WTC11 (cell line): ENCODE results near the gene RENBP. TPM values are rescaled to one million over a fixed set of nuclear protein-coding genes. Genes with fewer than 3 reads are reported as not detected.

ENCODE experiments used
- ATAC-seq: fragments of 200-7000 bp; cut with Tn5 transposase; 2 replicates; pipeline ENCODE4 v1.10.0; 2021; ENCODE audit warnings: mild to moderate bottlenecking, moderate library complexity
- CTCF ChIA-PET: fragments of 300-600 bp; sonication (Branson Sonifier 250); formaldehyde crosslinking; loops from one replicate; lab custom pipeline; 2021; ENCODE audit warnings: antibody characterized with exemption; lab: Charles Lee
- POLR2A ChIA-PET: fragments of 350-600 bp; sonication (Branson Sonifier 250); formaldehyde crosslinking; loops from one replicate; lab custom pipeline; 2021; ENCODE audit warnings: antibody characterized with exemption; lab: Charles Lee
- DNase-seq: peaks from one replicate; pipeline ENCODE4 v3.0.0; 2021; ENCODE audit warnings: low spot score
- H3K27ac Mint-ChIP-seq: 2 replicates; pipeline ENCODE4 v1.8.0; 2021; ENCODE audit warnings: mixed read lengths
- H3K27me3 Mint-ChIP-seq: 2 replicates; pipeline ENCODE4 v1.8.0; 2021; ENCODE audit warnings: low read depth, mild to moderate bottlenecking, moderate library complexity, mixed read lengths
- H3K36me3 Mint-ChIP-seq: 2 replicates; pipeline ENCODE4 v1.8.0; 2021; ENCODE audit warnings: mixed read lengths
- H3K4me1 Mint-ChIP-seq: 2 replicates; pipeline ENCODE4 v1.8.0; 2022; ENCODE audit warnings: mixed read lengths
- H3K4me3 Mint-ChIP-seq: 2 replicates; pipeline ENCODE4 v1.8.0; 2021; ENCODE audit warnings: mild to moderate bottlenecking, moderate library complexity, mixed read lengths
- H3K9me3 Mint-ChIP-seq: 2 replicates; pipeline ENCODE4 v1.8.0; 2021; ENCODE audit warnings: mixed read lengths
- ATF6 ChIP-seq: sonication (generic); formaldehyde crosslinking; IDR thresholded peaks from 2 replicates; pipeline ENCODE4 v1.8.1; 2023; ENCODE audit warnings: mild to moderate bottlenecking, missing genetic modification reagents
- CREB1 ChIP-seq: sonication (generic); formaldehyde crosslinking; IDR thresholded peaks from 2 replicates; pipeline ENCODE4 v1.8.0; 2023; ENCODE audit warnings: mild to moderate bottlenecking, missing genetic modification reagents
- EMX1 ChIP-seq: fragments of 250-450 bp; sonication (Bioruptor Pico); IDR thresholded peaks from 2 replicates; pipeline ENCODE4 v1.8.0; 2021; ENCODE audit warnings: mild to moderate bottlenecking
- ESRRA ChIP-seq: sonication (generic); formaldehyde crosslinking; IDR thresholded peaks from 2 replicates; pipeline ENCODE4 v1.8.1; 2022; ENCODE audit warnings: mild to moderate bottlenecking, missing genetic modification reagents, borderline replicate concordance
- FOXP4 ChIP-seq: sonication (generic); formaldehyde crosslinking; IDR thresholded peaks from 2 replicates; pipeline ENCODE4 v1.8.0; 2022; ENCODE audit warnings: mild to moderate bottlenecking, missing genetic modification reagents
- GRHL2 ChIP-seq: fragments of 250-450 bp; sonication (Bioruptor Pico); IDR thresholded peaks from 2 replicates; pipeline ENCODE4 v1.8.0; 2022; ENCODE audit warnings: mild to moderate bottlenecking, moderate library complexity; ENCODE audit not compliant: insufficient replicate concordance, severe bottlenecking
- HMGA2 ChIP-seq: fragments of 250-450 bp; sonication (Bioruptor Pico); IDR thresholded peaks from 2 replicates; pipeline ENCODE4 v1.4.0; 2021; ENCODE audit warnings: mild to moderate bottlenecking, moderate library complexity
- JUN ChIP-seq: sonication (generic); formaldehyde crosslinking; IDR thresholded peaks from 2 replicates; pipeline ENCODE4 v1.8.0; 2023; ENCODE audit warnings: mild to moderate bottlenecking, missing genetic modification reagents
- KAT7 ChIP-seq: sonication (generic); formaldehyde crosslinking; IDR thresholded peaks from 2 replicates; pipeline ENCODE4 v1.8.1; 2023; ENCODE audit warnings: missing genetic modification reagents, mild to moderate bottlenecking, borderline replicate concordance
- NFATC4 ChIP-seq: fragments of 250-450 bp; sonication (Bioruptor Pico); IDR thresholded peaks from 2 replicates; pipeline ENCODE4 v1.9.0; 2021; ENCODE audit warnings: mild to moderate bottlenecking
- NFYB ChIP-seq: sonication (generic); formaldehyde crosslinking; conservative IDR thresholded peaks from 2 replicates; pipeline ENCODE4 v1.8.0; 2022; ENCODE audit warnings: low read depth, missing genetic modification reagents
- NR1H2 ChIP-seq: sonication (generic); formaldehyde crosslinking; IDR thresholded peaks from 2 replicates; pipeline ENCODE4 v1.9.0; 2021; ENCODE audit warnings: mild to moderate bottlenecking, moderate library complexity, missing genetic modification reagents
- NR3C1 ChIP-seq: sonication (generic); formaldehyde crosslinking; conservative IDR thresholded peaks from 2 replicates; pipeline ENCODE4 v1.8.1; 2023; ENCODE audit warnings: low read depth, mild to moderate bottlenecking, missing genetic modification reagents
- RORB ChIP-seq: fragments of 250-450 bp; sonication (Bioruptor Pico); IDR thresholded peaks from 2 replicates; pipeline ENCODE4 v1.9.0; 2021; ENCODE audit warnings: mild to moderate bottlenecking
- TEAD1 ChIP-seq: sonication (generic); formaldehyde crosslinking; IDR thresholded peaks from 2 replicates; pipeline ENCODE4 v1.8.0; 2022; ENCODE audit warnings: mild to moderate bottlenecking, missing genetic modification reagents
- ZBTB21 ChIP-seq: sonication (generic); formaldehyde crosslinking; IDR thresholded peaks from 2 replicates; pipeline ENCODE4 v1.8.1; 2023; ENCODE audit warnings: mild to moderate bottlenecking, missing genetic modification reagents, borderline replicate concordance
- ZNF219 ChIP-seq: sonication (generic); formaldehyde crosslinking; IDR thresholded peaks from 2 replicates; pipeline ENCODE4 v1.8.0; 2023; ENCODE audit warnings: missing genetic modification reagents, mild to moderate bottlenecking, borderline replicate concordance
- ZNF263 ChIP-seq: sonication (generic); formaldehyde crosslinking; IDR thresholded peaks from 2 replicates; pipeline ENCODE4 v1.8.1; 2022; ENCODE audit warnings: low read depth, mild to moderate bottlenecking, moderate library complexity, missing genetic modification reagents
- ZNF396 ChIP-seq: fragments of 250-450 bp; sonication (Bioruptor Pico); IDR thresholded peaks from 2 replicates; pipeline ENCODE4 v1.8.0; 2021; ENCODE audit warnings: mild to moderate bottlenecking, moderate library complexity, borderline replicate concordance
- ZNF671 ChIP-seq: fragments of 250-450 bp; sonication (Bioruptor Pico); IDR thresholded peaks from 2 replicates; pipeline ENCODE4 v1.8.0; 2021; ENCODE audit warnings: mild to moderate bottlenecking
- total RNA-seq: library from RNA; stranded (reverse); gene quantifications from 3 replicates; pipeline ENCODE4 v1.2.3, GENCODE V29; 2021
- TF ChIP-seq, protein P1 (sequence below): sonication (generic); formaldehyde crosslinking; IDR thresholded peaks from 2 replicates; pipeline ENCODE4 v1.8.1; 2023; ENCODE audit warnings: mild to moderate bottlenecking, missing genetic modification reagents, moderate library complexity
- TF ChIP-seq, protein P2 (sequence below): sonication (generic); formaldehyde crosslinking; IDR thresholded peaks from 2 replicates; pipeline ENCODE4 v1.8.1; 2023; ENCODE audit warnings: mild to moderate bottlenecking, missing genetic modification reagents, moderate library complexity
- TF ChIP-seq, protein P3 (sequence below): sonication (generic); formaldehyde crosslinking; IDR thresholded peaks from 2 replicates; pipeline ENCODE4 v1.8.0; 2022; ENCODE audit warnings: mild to moderate bottlenecking, missing genetic modification reagents
- TF ChIP-seq, protein P4 (sequence below): sonication (generic); formaldehyde crosslinking; IDR thresholded peaks from 2 replicates; pipeline ENCODE4 v1.8.0; 2022; ENCODE audit warnings: mild to moderate bottlenecking, missing genetic modification reagents

RENBP gene
- total RNA-seq, 1 experiment from 2014 or later = 14.0 TPM

DNA sequence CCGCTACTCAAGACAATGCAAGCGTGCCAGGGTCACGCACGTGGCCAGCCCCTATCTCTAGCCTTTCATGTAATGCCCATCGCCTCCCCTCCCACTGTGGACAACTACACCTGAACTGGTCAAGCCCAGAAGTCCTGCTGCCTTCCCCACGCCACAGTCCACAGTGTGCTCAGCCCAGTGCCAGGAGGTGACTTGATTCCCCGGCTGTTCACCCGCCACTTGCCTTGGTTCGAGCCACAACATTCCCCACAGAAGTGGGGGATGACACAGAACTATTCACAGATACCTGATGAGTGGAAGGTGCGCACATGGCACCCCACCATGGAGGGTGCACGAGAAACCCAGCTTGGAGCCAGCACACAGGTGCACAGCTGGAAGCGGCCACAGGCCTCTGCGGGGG is 25.2 kb downstream of the RENBP start:
- Mint-ChIP-seq H3K4me3 (no peak overlapping the region), H3K4me1 (peaks cover 10% of the 10 kb centered on the region), H3K27me3 (no peaks in the 10 kb centered on the region)
- CTCF ChIA-PET = interaction anchor here (0.6 kb wide), 1 partner anchor 8 kb away, joined by 3 read pairs; no protein-coding TSS in a partner anchor
- POLR2A ChIA-PET = no interaction called here
- TF ChIP-seq, protein P1, sequence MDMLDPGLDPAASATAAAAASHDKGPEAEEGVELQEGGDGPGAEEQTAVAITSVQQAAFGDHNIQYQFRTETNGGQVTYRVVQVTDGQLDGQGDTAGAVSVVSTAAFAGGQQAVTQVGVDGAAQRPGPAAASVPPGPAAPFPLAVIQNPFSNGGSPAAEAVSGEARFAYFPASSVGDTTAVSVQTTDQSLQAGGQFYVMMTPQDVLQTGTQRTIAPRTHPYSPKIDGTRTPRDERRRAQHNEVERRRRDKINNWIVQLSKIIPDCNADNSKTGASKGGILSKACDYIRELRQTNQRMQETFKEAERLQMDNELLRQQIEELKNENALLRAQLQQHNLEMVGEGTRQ (CRISPR knock-in tag) = no peak
- TF ChIP-seq NFATC4 (CRISPR knock-in tag) (no peak), NR3C1 (no peak), TEAD1 (CRISPR knock-in tag) (no peak), ZBTB21 (no peak), ZNF396 (CRISPR knock-in tag) (no peak)
- TF ChIP-seq, all 79 proteins: peak for 0
- Mint-ChIP-seq H3K36me3 (peaks cover 22% of the 10 kb centered on the region), H3K9me3 (no peaks in the 10 kb centered on the region), H3K27ac (no peak overlapping the region)
- DNase-seq (no peak), ATAC-seq (no peak)

DNA sequence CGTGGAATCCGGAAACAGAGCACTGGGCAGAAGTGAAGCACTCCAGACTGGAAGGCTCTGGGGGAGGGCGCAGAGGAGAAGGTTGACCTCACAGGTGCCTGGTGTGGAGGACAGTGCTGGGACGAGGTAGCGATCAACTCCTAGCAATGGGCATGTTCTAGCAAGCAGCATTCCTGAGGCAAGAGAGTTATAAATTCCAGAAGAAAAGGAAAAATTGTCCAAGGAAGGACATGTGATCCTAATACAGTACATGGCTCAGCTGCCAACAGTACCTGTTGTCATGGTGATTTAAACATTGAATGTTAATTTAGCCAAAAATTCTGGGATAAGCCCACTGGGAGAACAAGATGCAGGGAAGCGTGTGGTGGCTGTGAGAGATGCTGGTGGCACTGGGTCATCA is 26.6 kb downstream of the RENBP start:
- peaks cover 4% of the 10 kb centered on the region for H3K4me1 Mint-ChIP-seq
- H3K27me3 Mint-ChIP-seq = no peaks in the 10 kb centered on the region
- H3K36me3 Mint-ChIP-seq = peaks cover 22% of the 10 kb centered on the region
- no peak overlapping the region for H3K27ac Mint-ChIP-seq
- H3K9me3 Mint-ChIP-seq = no peaks in the 10 kb centered on the region
- ChIA-PET POLR2A (no interaction called here), CTCF (no interaction called here)
- ATAC-seq = no peak
- no peak for DNase-seq
- H3K4me3 Mint-ChIP-seq = no peak overlapping the region
- TF ChIP-seq NFYB (CRISPR knock-in tag) (no peak), EMX1 (CRISPR knock-in tag) (no peak), ZNF263 (CRISPR knock-in tag) (no peak), ESRRA (no peak), KAT7 (no peak)
- TF ChIP-seq, protein P2, sequence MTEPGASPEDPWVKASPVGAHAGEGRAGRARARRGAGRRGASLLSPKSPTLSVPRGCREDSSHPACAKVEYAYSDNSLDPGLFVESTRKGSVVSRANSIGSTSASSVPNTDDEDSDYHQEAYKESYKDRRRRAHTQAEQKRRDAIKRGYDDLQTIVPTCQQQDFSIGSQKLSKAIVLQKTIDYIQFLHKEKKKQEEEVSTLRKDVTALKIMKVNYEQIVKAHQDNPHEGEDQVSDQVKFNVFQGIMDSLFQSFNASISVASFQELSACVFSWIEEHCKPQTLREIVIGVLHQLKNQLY = no peak
- TF ChIP-seq, protein P3, sequence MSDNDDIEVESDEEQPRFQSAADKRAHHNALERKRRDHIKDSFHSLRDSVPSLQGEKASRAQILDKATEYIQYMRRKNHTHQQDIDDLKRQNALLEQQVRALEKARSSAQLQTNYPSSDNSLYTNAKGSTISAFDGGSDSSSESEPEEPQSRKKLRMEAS = no peak

- no peak for TF ChIP-seq HMGA2
- no peak for TF ChIP-seq NR1H2 (CRISPR knock-in tag)
- TF ChIP-seq, protein P3 = no peak
- TF ChIP-seq RORB (CRISPR knock-in tag) = no peak
- TF ChIP-seq ZNF219 (CRISPR knock-in tag) = no peak
- TF ChIP-seq, protein P4, sequence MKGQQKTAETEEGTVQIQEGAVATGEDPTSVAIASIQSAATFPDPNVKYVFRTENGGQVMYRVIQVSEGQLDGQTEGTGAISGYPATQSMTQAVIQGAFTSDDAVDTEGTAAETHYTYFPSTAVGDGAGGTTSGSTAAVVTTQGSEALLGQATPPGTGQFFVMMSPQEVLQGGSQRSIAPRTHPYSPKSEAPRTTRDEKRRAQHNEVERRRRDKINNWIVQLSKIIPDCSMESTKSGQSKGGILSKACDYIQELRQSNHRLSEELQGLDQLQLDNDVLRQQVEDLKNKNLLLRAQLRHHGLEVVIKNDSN (CRISPR knock-in tag) = no peak
- ATAC-seq (no peak), DNase-seq (no peak)
- Mint-ChIP-seq H3K36me3 (peaks cover 15% of the 10 kb centered on the region), H3K27me3 (no peaks in the 10 kb centered on the region; the same call in 1 of the 2 replicates), H3K9me3 (no peaks in the 10 kb centered on the region), H3K4me1 (no peaks in the 10 kb centered on the region; the same call in 1 of the 2 replicates), H3K4me3 (no peak overlapping the region), H3K27ac (no peak overlapping the region)
- POLR2A ChIA-PET = no interaction called here
- CTCF ChIA-PET = interaction anchor here (1.2 to 2.1 kb wide), 2 partner anchors 9 to 33 kb away, joined by 4 to 8 read pairs; no protein-coding TSS in a partner anchor
These were observed 30.7 kb downstream of the RENBP start for GRCh38 chrX:153913701-153914100.

DNA sequence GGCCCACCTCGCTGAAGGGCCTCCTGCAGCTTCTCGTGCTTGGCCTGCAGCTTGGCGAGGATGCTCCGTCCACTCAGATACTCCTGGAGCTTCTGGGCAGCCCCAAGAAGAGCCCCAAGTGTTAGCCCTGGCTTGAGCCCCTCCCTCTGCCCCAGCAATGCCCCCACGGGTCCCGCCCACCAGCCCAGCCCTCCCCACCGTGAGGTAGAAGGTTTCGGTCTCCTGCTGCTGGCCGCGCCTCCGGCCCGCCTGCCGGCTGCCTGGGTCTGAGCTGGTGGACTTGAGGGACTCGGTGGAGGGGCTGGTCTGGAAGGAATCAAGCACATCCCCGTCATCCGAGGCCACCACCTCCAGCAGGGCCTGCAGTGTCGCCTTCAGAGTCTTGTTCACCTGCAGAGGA is 31.2 kb downstream of the RENBP start:
- ChIA-PET CTCF (interaction anchor here (2.1 kb wide), 1 partner anchor 10 kb away, joined by 8 read pairs; no protein-coding TSS in a partner anchor), POLR2A (interaction anchor here (1.6 kb wide), 1 partner anchor 10 kb away, joined by 3 read pairs; no protein-coding TSS in a partner anchor)
- Mint-ChIP-seq H3K9me3 (no peaks in the 10 kb centered on the region), H3K4me1 (no peaks in the 10 kb centered on the region; the same call in 1 of the 2 replicates), H3K27ac (no peak overlapping the region), H3K4me3 (no peak overlapping the region), H3K36me3 (peaks cover 15% of the 10 kb centered on the region), H3K27me3 (no peaks in the 10 kb centered on the region; the same call in 1 of the 2 replicates)
- ATAC-seq (no peak), DNase-seq (no peak)
- no peak for TF ChIP-seq RORB (CRISPR knock-in tag)
- no peak for TF ChIP-seq ATF6 (CRISPR knock-in tag)
- TF ChIP-seq ZNF671 (CRISPR knock-in tag) = no peak
- TF ChIP-seq ZNF396 (CRISPR knock-in tag) = no peak
- no peak for TF ChIP-seq JUN (CRISPR knock-in tag)
- TF ChIP-seq FOXP4 (CRISPR knock-in tag) = no peak
- TF ChIP-seq, protein P3 = no peak
- TF ChIP-seq GRHL2 (CRISPR knock-in tag) = no peak
- TF ChIP-seq CREB1 (CRISPR knock-in tag) = no peak
